Activated CD4-positive, alpha-beta T cell treated with anti-CD3 and anti-CD28 coated beads, Interleukin-2, amount 10 ng/mL, durations not matched to agents 7 days and 5 days (primary cell): ENCODE results near the gene ALDH1A1. TPM values are rescaled to one million over a fixed set of nuclear protein-coding genes. Genes with fewer than 3 reads are reported as not detected.

Source experiments
- CTCF ChIA-PET: fragments of 350-600 bp; sonication (Branson Sonifier 250); formaldehyde crosslinking; loops from one replicate; lab custom pipeline; 2021; ENCODE audit warnings: antibody characterized with exemption; lab: Charles Lee
- POLR2A ChIA-PET: fragments of 350-600 bp; sonication (Branson Sonifier 250); formaldehyde crosslinking; loops from one replicate; lab custom pipeline; 2021; ENCODE audit warnings: antibody characterized with exemption; lab: Charles Lee
- DNase-seq: peaks from one replicate; pipeline ENCODE4 v3.0.0-alpha.2; 2020
- H3K27ac Mint-ChIP-seq: one replicate; pipeline ENCODE4 v1.8.0; 2021; ENCODE audit warnings: mild to moderate bottlenecking, moderate library complexity, mixed read lengths
- H3K27me3 Mint-ChIP-seq: one replicate; pipeline ENCODE4 v1.8.0; 2021; ENCODE audit warnings: mixed read lengths
- H3K36me3 Mint-ChIP-seq: one replicate; pipeline ENCODE4 v1.8.0; 2021; ENCODE audit warnings: low read depth, mixed read lengths
- H3K4me1 Mint-ChIP-seq: one replicate; pipeline ENCODE4 v1.8.0; 2021; ENCODE audit warnings: mixed read lengths
- H3K4me3 Mint-ChIP-seq: one replicate; pipeline ENCODE4 v1.8.0; 2021; ENCODE audit warnings: mild to moderate bottlenecking, moderate library complexity, mixed read lengths
- H3K9me3 Mint-ChIP-seq: one replicate; pipeline ENCODE4 v1.8.0; 2021; ENCODE audit warnings: mixed read lengths
- total RNA-seq, 2 experiments: library from RNA; stranded (reverse); gene quantifications; one replicate each; pipeline ENCODE4 v1.2.3, GENCODE V29; 2021

The ALDH1A1 gene
- total RNA-seq, 2 experiments from 2014 or later = not detected

GRCh38 chr9:72971411-72971810, 18.6 kb upstream of the ALDH1A1 start:
- no peak for DNase-seq
- no peaks in the 10 kb centered on the region for H3K36me3 Mint-ChIP-seq
- H3K27ac Mint-ChIP-seq = no peak overlapping the region
- ChIA-PET POLR2A (no interaction called here), CTCF (no interaction called here)
- no peaks in the 10 kb centered on the region for H3K27me3 Mint-ChIP-seq
- H3K4me3 Mint-ChIP-seq = no peak overlapping the region
- no peaks in the 10 kb centered on the region for H3K4me1 Mint-ChIP-seq
- H3K9me3 Mint-ChIP-seq = no peaks in the 10 kb centered on the region

DNA sequence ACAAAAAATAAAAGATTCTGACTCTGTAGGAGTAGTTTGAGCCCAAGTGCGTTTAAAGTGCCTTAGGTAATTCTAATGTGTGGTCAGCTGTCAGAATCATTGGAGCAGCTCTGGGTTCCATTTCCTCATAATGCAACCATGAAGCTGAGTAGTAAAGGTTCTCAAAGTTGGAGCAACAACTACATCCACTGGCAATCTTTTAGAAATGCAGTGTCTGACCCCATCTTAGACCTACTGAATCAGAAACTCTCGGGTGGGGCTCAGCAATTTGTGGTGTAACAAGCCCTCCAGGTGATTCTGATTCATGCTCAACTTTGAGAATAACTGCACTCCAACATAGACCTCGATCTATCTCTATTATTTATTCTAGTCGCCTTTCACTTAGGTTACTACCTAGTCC, 7.6 kb upstream of the ALDH1A1 start:
- no peak overlapping the region for H3K27ac Mint-ChIP-seq
- CTCF ChIA-PET = no interaction called here

DNA sequence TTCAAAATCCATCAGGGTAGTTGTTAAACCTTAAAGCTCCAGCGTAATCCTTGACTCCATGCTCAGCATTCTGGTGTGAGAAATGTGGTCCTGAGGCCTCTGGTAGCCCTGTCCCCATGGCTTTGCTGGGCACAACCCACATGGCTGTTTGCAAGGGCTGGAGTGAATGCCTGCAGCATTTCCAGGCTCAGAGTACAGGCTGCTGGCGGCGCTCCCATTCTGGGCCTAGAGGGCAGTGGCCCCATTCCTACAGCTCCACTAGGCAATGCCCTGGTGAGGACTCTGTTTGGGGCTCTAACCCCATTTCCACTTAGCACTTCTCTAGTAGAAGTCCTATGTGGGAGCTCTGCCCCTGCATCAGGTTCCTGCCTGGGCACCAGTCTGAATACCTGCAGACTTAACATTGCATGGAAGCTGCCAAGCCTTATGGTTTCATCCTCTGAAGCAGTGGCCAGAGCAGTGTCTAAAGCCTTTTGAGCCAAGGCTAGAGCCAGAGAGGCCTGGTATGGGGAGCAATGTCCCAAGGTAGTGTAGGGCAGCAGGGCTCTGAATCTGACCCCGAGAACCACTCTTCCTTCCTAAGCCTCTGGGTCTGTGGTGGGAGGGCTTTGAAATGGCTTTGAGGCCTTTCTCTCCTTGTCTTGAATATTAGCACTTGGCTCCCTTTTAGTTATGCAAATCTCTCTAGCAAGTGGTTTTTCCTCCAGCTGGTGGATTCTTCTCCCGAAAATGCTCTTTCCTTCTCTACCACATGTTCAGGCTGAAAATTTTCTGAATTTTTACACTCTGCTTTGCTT, 5.8 kb upstream of the ALDH1A1 start:
- DNase-seq = no peak
- POLR2A ChIA-PET = no interaction called here
- no peaks in the 10 kb centered on the region for H3K9me3 Mint-ChIP-seq
- H3K4me3 Mint-ChIP-seq = no peak overlapping the region
- H3K27ac Mint-ChIP-seq = no peak overlapping the region
- no peaks in the 10 kb centered on the region for H3K27me3 Mint-ChIP-seq
- H3K36me3 Mint-ChIP-seq = no peaks in the 10 kb centered on the region
- no peaks in the 10 kb centered on the region for H3K4me1 Mint-ChIP-seq
- CTCF ChIA-PET = no interaction called here

More for the DNA sequence above, 7.6 kb upstream of the ALDH1A1 start:
- H3K4me3 Mint-ChIP-seq = no peak overlapping the region
- DNase-seq = no peak
- H3K9me3 Mint-ChIP-seq = no peaks in the 10 kb centered on the region
- no peaks in the 10 kb centered on the region for H3K36me3 Mint-ChIP-seq
- POLR2A ChIA-PET = no interaction called here
- H3K27me3 Mint-ChIP-seq = no peaks in the 10 kb centered on the region
- no peaks in the 10 kb centered on the region for H3K4me1 Mint-ChIP-seq

DNA sequence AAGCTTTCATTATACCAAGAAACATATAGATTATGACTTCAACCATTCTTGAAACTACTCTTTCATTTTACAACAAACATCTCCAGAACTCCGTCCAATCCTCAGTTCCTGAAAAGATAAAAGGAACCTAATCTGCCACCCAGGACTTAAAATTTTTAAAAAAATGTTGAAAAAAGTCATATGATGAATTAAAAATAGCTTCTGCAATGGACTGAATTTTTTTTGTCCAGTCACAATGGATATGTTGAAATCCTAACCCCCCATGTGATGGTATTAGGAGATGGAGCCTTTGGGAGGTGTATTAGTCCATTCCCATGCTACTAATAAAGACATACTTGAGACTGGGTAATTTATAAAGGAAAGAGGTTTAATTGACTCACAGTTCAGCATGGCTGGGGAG, 2.7 kb upstream of the ALDH1A1 start:
- H3K27ac Mint-ChIP-seq = no peak overlapping the region
- H3K9me3 Mint-ChIP-seq = no peaks in the 10 kb centered on the region
- no peaks in the 10 kb centered on the region for H3K36me3 Mint-ChIP-seq
- H3K4me3 Mint-ChIP-seq = no peak overlapping the region
- CTCF ChIA-PET = no interaction called here
- peaks cover 13% of the 10 kb centered on the region for H3K27me3 Mint-ChIP-seq
- DNase-seq = no peak
- POLR2A ChIA-PET = no interaction called here
- no peaks in the 10 kb centered on the region for H3K4me1 Mint-ChIP-seq

DNA sequence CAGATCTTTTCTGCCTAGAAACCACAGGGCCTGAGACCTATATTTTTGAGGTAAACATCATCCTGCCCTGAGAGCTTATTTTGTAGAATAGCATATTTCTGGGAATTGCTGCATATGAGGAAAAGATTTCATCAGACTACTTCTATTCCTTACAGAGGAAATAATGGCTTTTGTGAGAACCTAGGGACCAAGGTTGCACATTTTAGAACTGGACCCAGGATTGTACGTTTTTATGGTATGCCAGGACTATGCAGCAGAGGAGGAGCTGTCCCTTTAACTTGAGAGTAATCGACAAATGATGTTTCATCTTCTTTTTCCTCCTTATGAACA, 2.2 kb upstream of the ALDH1A1 start:
- CTCF ChIA-PET = no interaction called here
- POLR2A ChIA-PET = no interaction called here
- Mint-ChIP-seq H3K4me3 (no peak overlapping the region), H3K27ac (no peak overlapping the region), H3K36me3 (no peaks in the 10 kb centered on the region), H3K27me3 (peaks cover 13% of the 10 kb centered on the region), H3K9me3 (no peaks in the 10 kb centered on the region), H3K4me1 (no peaks in the 10 kb centered on the region)
- no peak for DNase-seq

DNA sequence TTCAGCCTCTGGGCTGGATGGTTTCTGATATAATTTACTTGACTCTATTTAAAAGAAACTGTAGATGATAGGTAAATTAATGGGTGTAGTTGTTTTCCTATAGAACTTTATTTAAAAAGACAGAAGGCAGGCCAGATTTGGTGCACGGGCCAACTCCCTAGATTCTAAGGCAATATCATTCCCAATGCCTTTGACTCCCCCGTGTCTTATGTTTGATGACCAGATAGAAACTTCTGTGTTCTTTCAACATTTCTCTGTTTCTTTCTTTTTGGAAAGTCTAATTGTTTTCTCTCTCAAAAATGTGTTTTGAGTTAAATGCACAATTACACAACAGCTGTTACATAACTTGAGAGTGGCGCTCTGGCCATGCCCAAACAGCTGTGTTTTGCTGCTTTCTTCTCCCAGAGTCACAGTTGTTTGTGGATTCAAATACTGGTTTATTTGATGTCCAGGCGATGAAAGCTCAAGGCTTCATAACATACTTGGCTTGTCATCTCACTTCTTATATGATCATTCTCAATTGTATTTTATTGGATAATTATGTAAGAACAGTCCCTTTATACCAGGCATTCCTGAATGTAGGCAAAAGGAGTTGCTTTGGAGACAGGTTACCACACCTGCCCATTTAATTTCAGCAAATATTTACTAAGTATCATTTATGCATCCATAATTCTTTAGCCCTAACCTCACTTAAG, 1.7 kb upstream of the ALDH1A1 start:
- no peak overlapping the region for H3K4me3 Mint-ChIP-seq
- no peaks in the 10 kb centered on the region for H3K36me3 Mint-ChIP-seq
- POLR2A ChIA-PET = no interaction called here
- CTCF ChIA-PET = no interaction called here
- H3K4me1 Mint-ChIP-seq = no peaks in the 10 kb centered on the region
- peaks cover 15% of the 10 kb centered on the region for H3K27me3 Mint-ChIP-seq
- no peak for DNase-seq
- H3K27ac Mint-ChIP-seq = no peak overlapping the region
- H3K9me3 Mint-ChIP-seq = no peaks in the 10 kb centered on the region

DNA sequence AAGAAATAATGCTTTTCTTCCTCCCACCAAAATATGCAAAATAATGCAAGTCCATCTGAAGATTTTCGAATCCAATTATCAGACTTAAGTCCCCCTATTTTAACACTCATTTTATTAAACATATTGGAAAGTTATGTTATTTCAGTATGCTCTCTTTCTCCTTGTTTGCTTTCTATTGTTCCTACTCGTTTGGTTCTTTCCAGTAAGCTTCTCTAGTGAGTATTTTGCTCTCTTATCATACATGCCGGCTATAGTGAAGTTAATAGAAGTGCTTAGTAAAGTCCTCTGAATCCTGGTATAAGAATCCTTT, 517 bp downstream of the ALDH1A1 start:
- Mint-ChIP-seq H3K36me3 (no peaks in the 10 kb centered on the region), H3K27me3 (peaks cover 25% of the 10 kb centered on the region), H3K27ac (no peak overlapping the region), H3K9me3 (no peaks in the 10 kb centered on the region), H3K4me1 (no peaks in the 10 kb centered on the region), H3K4me3 (no peak overlapping the region)
- DNase-seq = no peak
- ChIA-PET POLR2A (no interaction called here), CTCF (no interaction called here)

- CTCF ChIA-PET = no interaction called here
- H3K9me3 Mint-ChIP-seq = no peaks in the 10 kb centered on the region
- no peak overlapping the region for H3K27ac Mint-ChIP-seq
Measured at GRCh38 chr9:72951520-72952380, 1.1 kb downstream of the ALDH1A1 start.

DNA sequence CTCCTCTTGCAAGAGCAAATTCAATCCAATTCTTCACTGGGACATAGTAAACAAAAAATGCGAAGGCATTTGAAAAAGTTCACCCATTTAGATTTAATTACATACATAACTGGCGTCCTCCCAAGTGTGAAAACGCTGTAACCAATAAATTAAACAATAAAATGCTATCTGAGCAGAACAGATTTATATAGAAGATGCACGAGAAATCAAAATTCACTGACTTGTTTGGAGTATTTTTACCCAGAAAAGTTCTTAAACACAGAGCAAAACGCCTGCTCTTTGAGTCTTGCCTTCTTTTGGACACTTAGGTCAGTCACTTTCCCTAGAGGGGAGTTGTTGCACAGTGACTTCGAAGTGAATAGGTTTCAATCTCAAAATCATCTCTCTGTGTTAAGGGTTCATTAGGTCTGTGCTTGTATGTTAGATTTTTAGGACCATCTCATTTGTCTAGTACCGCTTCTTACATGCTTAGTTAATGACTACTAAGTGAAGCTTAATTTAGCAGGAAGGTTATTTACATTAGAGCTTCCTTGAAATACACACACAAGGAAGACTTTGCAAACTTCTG, 1.9 kb downstream of the ALDH1A1 start:
- CTCF ChIA-PET = no interaction called here
- POLR2A ChIA-PET = no interaction called here

More at GRCh38 chr9:72951520-72952380, 1.1 kb downstream of the ALDH1A1 start:
- no peaks in the 10 kb centered on the region for H3K36me3 Mint-ChIP-seq
- H3K27me3 Mint-ChIP-seq = peaks cover 26% of the 10 kb centered on the region
- no peaks in the 10 kb centered on the region for H3K4me1 Mint-ChIP-seq
- POLR2A ChIA-PET = no interaction called here
- no peak for DNase-seq
- H3K4me3 Mint-ChIP-seq = no peak overlapping the region

GRCh38 chr9:72949918-72950325, 2.9 kb downstream of the ALDH1A1 start:
- CTCF ChIA-PET = no interaction called here
- POLR2A ChIA-PET = no interaction called here
- H3K4me1 Mint-ChIP-seq = no peaks in the 10 kb centered on the region
- no peak overlapping the region for H3K4me3 Mint-ChIP-seq
- H3K27me3 Mint-ChIP-seq = peaks cover 26% of the 10 kb centered on the region
- no peaks in the 10 kb centered on the region for H3K9me3 Mint-ChIP-seq
- no peaks in the 10 kb centered on the region for H3K36me3 Mint-ChIP-seq
- H3K27ac Mint-ChIP-seq = no peak overlapping the region
- DNase-seq = no peak

More for the DNA sequence above, 1.9 kb downstream of the ALDH1A1 start:
- no peaks in the 10 kb centered on the region for H3K9me3 Mint-ChIP-seq
- H3K4me3 Mint-ChIP-seq = no peak overlapping the region
- DNase-seq = no peak
- no peaks in the 10 kb centered on the region for H3K36me3 Mint-ChIP-seq
- no peak overlapping the region for H3K27ac Mint-ChIP-seq
- H3K4me1 Mint-ChIP-seq = no peaks in the 10 kb centered on the region
- H3K27me3 Mint-ChIP-seq = peaks cover 26% of the 10 kb centered on the region

- POLR2A ChIA-PET = no interaction called here
Measured at GRCh38 chr9:72949244-72949582, 3.6 kb downstream of the ALDH1A1 start.

GRCh38 chr9:72948575-72949243, 4.1 kb downstream of the ALDH1A1 start:
- CTCF ChIA-PET = no interaction called here
- DNase-seq = no peak
- POLR2A ChIA-PET = no interaction called here
- H3K9me3 Mint-ChIP-seq = no peaks in the 10 kb centered on the region
- H3K4me3 Mint-ChIP-seq = no peak overlapping the region
- H3K36me3 Mint-ChIP-seq = no peaks in the 10 kb centered on the region
- peaks cover 28% of the 10 kb centered on the region for H3K27me3 Mint-ChIP-seq
- no peaks in the 10 kb centered on the region for H3K4me1 Mint-ChIP-seq
- H3K27ac Mint-ChIP-seq = no peak overlapping the region

More at GRCh38 chr9:72949244-72949582, 3.6 kb downstream of the ALDH1A1 start:
- CTCF ChIA-PET = no interaction called here
- no peaks in the 10 kb centered on the region for H3K4me1 Mint-ChIP-seq
- no peak for DNase-seq
- H3K4me3 Mint-ChIP-seq = no peak overlapping the region
- no peak overlapping the region for H3K27ac Mint-ChIP-seq
- peaks cover 26% of the 10 kb centered on the region for H3K27me3 Mint-ChIP-seq
- H3K9me3 Mint-ChIP-seq = no peaks in the 10 kb centered on the region
- no peaks in the 10 kb centered on the region for H3K36me3 Mint-ChIP-seq
